ENCODE results near the gene ITGAE.

- TF ChIP-seq CTCF (IDR thresholded peaks at IDR 0.05) = no peak
- no peak for TF ChIP-seq POLR2A (IDR thresholded peaks at IDR 0.05)
Observed at GRCh38 chr17:3765981-3766380, 35.0 kb downstream of the ITGAE start.
